ENCODE results near the gene FXYD5.
"Not testable (repeated sequence)": the region's sequence is repeated elsewhere in the genome, so short reads cannot be mapped to it uniquely, and the experiment has no call there.

Gene FXYD5

DNA sequence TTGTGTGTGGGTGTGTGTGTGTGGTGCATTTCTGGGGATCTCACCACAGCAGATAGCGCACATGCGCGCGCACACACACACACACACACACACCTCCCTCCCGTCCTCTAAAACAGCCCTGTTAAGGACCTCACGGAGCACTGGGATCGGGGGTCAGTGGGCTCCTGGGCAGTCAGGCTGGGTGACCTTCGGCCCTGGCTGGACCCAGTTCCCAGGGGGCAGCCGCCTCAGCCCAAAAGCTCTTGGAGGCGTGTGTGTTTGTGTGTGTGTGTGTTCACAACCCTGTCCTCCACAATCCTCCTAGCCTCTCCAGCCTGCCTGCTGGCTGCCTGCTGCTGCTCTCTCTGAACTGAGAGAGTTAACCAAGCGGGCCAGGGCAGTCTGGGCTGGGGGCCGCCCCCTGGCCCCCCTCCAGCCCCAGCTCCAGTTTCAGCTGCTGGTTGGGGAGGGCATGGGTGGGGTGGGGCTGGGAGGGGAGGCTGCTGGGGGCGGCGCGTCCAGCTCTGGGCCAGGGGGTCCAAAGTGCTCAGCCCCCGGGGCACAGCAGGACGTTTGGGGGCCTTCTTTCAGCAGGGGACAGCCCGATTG lies 16.1 kb upstream of the FXYD5 start, which contains the start of gene FXYD1:
TSS of gene FXYD1 (plus strand) at position 520 of the 588 bp plus-strand sequence. CDS start 1,256 bp downstream, outside the sequence.
- DNase-seq (ENCODE audit: low spot score), result no peak

DNA sequence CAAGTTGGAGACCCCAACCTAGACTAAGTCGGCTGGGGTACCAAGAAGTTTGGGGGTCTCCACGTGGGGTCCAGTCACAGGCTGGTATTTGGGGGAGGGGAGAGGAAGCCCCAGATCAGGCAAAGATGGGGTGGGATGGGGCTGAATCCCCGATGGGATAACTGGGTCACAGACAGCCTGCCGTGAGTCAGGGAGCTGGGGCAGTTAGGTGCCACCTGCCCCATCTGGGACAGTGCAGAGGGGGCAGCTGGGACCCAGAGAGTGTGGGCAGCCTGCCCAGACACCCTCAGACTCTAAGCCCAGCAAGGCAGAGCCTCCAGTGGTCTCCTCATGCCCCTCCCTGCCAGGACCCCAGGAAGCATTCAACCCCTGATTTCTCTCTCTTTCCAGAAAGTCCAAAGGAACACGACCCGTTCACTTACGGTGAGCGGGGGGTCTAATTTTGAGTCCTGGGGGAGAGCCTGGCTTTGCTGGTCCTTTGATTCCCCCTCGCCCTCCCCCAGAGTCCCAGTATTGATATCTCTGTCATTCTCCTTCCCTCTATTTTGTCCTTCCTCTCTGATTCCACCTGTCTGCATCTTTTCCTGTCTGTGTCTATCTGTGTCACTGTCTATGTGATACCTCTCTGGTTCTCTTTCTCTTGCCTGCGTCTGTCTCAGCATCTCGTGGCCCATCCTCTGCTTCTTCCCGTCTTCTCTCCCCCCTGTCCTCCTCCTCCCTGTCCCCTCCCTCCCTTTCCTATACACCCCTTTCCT lies 14.2 kb upstream of the FXYD5 start:
- DNase-seq (ENCODE audit: low spot score), result no peak

DNA sequence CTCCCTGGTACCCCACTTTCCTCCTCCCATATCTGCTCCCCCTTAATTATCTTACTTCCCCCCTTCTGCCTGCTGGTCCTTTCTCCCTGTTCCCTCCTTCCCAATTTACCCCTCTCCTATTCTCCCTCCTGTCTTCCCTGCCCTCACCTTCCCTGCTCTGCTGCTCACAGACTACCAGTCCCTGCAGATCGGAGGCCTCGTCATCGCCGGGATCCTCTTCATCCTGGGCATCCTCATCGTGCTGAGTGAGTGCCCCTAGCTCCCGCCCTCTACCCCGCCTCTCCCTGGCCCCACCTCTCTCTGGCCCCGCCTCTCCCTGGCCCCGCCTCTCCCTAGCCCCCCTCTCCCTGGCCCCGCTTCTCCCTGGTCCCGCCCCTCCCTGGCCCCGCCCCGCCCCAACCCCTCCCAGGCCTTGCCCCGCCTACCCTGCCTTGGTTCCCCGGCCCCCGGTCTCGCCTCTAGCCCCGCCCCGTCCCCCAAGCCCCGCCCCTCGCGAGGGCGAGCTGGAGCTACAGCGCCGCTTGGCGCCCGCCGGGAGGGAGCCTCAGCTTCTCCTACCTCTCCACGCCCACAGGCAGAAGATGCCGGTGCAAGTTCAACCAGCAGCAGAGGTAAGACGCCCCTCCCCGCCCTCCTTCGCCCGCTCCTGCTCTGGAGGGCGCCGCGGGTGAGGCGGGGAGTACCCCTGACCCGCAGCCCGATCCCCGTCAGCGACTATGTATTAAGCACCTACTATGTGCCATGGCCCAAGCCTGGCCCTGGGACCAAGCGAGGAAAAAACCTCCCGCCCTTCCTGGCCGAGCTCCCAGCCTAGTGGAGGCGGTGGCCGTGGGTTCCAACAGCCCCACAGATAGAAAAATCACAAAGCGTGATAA lies 13.3 kb upstream of the FXYD5 start:
- DNase-seq (ENCODE audit: low spot score), result peak; percentile 79

DNA sequence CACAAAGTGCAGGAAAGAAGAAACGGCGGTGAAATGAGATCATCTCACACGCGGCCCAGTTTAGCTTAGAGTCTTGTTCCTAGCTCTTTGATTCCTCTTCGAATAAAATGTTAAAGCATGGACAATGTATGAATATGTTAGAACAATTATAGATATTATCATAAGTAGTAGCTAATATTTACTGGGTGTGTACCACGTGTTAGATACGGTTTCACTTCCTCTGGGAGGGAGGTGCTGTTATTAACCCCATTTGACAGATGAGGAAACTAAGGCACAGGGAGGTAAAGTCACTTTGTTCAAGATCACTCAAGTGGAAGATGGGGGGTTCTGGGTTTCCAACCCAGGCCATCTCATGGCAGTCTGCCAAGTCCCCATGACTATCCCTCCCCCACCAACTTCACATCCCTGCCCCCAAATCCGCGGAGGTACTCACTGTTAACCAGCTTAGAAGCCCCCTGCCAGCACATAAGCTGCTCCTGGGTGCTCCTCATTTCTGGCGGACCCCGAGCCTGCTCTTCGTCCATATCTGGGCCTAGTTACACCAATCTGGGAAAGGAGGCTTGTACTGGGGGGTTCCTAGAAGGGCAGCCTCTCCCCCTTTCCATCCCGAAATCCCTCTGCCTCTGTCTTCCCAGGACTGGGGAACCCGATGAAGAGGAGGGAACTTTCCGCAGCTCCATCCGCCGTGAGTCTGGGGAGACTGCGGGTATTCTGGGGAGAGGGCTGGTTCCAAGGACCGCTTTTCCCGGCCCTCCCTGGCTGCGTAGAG lies 12.5 kb upstream of the FXYD5 start:
- no peak for DNase-seq (ENCODE audit: low spot score)

DNA sequence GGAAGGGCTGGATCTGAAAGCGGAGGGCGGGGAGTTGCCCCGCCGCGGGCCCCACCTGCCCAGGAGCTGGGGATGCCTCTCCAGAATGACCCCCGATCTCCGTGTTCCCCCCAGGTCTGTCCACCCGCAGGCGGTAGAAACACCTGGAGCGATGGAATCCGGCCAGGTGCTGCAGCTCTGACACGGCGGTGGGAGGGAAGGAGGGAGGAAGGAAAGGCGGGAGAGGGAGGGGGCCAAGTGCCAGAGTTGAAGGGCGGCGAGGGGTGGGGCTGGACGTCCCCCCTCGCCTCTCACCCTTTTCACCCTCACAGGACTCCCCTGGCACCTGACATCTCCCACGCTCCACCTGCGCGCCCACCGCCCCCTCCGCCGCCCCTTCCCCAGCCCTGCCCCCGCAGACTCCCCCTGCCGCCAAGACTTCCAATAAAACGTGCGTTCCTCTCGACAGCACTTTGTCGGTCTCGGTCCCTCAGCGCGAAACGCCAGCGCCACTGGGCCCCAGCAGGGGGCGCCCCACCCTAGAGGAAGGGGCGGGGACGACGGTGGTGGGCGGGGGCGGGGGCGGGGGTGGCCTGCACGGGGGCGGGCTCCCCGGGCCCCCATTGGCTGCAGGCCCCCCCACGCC lies 11.8 kb upstream of the FXYD5 start:
- no peak for DNase-seq (ENCODE audit: low spot score)

DNA sequence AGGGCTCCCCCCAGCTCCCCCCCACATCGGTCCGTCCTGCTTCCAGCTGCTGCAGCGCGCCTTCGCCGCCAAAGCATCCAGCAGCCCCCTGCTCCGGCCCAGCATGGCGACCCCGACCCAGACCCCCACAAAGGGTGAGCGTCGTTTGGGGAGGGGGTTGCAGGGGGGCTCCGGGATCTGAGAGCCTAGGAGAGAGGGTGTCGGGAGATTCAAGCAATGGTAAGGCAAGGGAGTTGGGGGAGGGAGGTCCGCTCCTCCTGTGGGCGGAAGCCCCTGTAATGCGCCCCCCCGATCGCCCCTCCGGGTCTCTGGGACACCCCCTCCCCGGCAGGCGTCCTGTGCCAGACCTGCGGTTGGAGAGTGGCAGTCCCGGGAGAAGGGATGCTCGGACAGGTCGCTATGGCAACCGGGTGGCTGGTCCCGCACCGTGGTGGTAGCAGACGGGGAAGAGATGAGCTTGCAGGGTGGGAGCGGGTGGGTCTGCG lies 11.3 kb upstream of the FXYD5 start, which contains the start of gene FXYD7:
TSS of gene FXYD7 (plus strand) at position 25 of the 485 bp plus-strand sequence. CDS start at position 104, 79 bp downstream.
- DNase-seq (ENCODE audit: low spot score), result peak; percentile 50

DNA sequence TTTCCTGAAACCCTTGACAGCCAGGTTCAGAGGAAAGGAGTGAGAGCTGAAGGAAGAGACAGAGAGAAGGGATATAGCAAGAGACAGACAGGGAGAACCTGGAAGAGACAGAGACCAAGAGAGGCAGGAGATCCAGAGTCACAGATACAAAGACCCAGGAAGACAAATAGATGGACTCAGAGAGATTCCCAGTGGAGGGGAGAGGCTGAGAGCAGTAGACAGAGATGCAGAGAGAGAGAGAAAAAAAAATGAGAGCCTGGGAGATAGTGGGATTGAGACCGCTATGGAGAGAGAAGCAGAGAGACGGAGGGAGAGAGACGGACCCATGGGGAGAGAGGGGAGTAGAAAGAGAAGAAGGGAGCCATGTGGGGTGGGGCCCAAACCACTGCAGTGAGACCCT lies 10.7 kb upstream of the FXYD5 start:
- no peak for DNase-seq (ENCODE audit: low spot score)

DNA sequence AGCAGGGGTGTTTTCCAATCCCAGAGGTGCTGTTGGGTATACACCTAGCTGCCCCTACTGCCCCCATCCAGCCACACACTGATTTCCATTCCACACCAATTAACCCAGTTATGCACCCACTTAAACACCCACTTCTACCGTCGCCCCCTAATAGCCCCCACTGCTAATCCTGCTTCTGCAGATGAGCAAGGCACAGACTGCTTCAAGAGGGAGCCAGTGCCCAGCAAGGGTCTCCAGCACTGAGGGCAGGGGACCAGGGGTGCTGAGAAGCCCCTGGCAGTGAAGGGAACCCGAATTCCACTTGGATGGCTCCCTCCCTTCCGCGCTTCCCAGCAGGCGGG lies 10.3 kb upstream of the FXYD5 start:
- DNase-seq (ENCODE audit: low spot score), result no peak

DNA sequence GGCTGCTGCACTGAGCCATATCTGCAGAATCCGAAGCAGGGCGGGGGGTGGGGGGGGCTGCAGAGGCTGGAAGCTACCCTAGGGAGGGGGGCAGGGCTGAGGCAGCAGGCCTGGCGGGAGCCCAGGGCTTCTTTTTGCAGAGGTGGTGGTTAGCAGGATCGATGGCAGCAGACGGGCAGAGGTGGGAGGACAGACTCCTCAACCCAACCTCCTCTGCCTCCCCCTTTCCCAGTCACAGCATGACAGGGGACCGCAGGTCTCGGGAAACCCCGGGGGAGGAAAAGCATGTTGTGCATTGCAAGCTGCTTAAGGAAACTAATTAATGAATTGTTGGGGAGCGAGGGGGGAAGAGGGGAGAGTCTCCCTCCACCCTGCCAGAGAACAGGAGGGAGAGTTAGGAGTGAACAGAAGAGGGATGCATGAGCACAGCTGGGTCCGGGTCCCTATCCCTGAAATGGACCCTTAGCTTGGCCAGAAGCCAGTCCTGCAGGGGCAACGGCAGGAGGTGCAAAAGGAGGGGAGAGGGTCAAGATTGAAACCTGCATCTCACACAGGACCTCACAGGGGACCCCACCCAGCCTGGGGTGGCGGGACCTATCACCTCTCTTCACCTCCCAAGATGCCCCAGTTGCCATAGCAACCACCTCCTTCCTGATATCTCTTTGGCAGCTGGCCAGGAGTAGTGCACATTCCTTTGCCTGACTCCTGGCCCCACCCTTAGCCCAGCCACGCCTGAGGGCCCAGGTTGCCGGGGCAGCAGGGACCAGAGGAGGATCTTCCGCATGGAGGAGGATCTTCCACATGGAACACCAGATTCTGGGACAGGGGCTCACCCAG lies 9.7 kb upstream of the FXYD5 start:
- no peak for DNase-seq (ENCODE audit: low spot score)

DNA sequence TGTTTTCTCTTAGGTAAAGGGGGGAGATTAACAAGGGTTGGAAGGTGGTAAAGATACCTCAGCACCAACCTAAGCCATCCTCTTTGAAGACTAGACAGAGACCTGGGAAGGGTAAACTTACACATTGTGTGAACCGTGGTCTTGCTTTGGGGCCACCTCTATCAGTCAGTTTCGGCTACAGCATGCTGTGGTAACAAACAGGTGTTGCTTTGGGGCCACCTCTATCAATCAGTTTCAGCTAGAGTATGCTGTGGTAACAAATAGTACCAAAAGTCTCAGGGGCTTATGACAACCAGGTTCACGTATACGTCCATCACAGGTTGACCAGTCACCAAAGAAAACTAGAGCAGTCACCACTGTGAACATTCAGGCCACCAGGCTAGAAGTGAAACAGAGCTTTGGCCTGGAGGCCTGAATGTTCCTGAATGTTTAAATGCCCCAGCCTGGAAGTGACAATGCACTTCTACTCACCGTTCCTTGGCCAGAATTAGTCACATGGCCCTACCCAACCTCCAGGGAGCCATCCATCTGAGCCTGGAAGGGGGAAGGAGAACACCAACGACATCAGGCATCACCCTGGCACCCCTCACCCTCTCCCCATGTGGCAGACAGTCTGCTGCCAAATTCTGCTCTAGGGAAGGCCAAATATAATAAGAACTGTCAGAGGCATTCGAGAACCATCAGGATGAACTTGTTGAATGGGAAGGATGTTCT lies 7.6 kb upstream of the FXYD5 start:
- DNase-seq (ENCODE audit: low spot score), result no peak

DNA sequence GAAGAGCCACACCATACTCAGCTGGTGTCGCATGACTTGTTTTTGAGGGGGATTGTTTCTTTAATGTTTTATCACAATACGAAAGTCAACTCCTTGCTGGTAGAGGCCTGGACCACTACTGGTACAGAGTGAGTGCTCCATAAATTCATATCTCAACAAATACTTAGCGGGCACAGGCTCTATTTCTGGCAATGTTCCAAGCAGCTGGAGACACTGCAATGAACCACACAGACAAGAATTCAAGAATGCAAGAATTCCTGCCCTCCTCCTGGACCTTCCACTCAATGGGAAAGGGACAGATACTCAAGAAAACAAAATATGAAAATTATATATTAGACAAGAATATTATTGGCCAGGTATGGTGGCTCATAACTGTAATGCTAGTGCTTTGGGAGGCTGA lies 5.1 kb upstream of the FXYD5 start:
- DNase-seq (ENCODE audit: low spot score), result no peak

DNA sequence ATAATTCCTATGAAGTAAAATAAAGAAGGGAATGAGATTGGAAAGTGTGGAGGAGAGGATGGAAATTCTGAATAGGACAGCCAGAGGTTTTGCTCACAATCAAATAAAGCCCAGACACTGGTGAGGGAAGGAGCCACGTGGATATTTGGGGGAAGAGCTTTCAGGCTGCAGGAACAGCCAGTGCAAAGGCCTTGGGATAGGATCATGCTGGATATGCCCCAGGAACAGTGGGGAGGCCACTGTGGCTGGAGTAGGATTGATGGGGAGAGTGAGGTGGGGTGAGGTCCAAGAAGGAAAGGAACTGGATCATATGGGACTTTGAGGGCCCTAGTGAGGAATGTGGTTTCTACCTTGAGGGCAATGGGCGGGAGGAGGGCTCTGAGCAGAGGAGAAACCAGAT lies 4.1 kb upstream of the FXYD5 start:
- no peak for DNase-seq (ENCODE audit: low spot score)

DNA sequence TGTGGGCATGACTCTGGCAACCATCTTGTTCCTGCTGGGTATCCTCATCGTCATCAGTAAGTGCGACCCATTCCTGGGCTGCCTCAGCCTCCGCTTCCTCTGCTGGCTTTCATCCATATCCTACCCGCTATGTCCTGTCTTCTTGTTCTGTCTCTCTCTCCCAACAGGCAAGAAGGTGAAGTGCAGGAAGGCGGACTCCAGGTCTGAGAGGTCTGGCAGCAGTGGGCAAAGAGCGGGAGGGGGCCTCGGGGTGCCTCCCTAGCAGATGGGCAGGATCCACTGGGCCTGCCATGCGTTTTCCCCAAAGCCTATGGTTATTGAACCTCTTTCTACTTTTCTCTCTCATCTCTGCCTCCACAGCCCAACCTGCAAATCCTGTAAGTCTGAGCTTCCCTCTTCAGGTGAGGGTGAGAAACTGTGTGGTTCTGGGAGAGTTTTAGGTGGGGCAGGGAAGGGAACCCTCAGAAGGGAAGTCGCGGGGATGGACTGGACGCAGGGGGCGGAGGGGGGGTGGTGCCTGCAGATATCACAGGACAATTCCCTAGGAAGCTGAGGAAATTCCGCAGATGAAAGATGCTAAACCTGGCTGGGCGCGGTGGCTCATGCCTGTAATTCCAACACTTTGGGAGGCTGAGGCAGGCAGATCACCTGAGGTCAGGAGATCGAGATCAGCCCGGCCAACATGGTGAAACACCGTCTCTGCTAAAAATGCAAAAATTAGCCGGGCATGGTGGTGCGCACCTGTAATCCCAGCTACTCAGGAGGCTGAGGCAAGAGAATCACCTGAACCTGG lies 3.1 kb upstream of the FXYD5 start:
- no peak for DNase-seq (ENCODE audit: low spot score)

DNA sequence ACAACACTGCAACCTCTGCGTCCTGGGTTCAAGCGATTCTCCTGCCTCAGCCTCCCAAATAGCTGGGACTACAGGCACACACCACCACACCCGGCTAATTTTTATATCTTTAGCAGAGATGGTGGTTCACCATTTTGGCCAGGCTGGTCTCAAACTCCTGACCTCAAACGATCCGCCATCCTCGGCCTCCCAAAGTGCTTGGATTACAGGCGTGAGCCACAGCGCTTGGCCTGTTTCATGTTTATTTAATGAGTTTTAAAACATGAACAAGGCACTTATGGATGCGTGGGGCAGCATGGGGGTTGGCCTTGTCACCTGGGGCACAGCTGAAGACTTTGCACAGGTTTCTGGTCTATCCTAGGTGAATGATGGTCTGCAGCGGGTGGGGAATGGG lies 1.4 kb upstream of the FXYD5 start:
- not testable (repeated sequence) for DNase-seq (ENCODE audit: low spot score)

DNA sequence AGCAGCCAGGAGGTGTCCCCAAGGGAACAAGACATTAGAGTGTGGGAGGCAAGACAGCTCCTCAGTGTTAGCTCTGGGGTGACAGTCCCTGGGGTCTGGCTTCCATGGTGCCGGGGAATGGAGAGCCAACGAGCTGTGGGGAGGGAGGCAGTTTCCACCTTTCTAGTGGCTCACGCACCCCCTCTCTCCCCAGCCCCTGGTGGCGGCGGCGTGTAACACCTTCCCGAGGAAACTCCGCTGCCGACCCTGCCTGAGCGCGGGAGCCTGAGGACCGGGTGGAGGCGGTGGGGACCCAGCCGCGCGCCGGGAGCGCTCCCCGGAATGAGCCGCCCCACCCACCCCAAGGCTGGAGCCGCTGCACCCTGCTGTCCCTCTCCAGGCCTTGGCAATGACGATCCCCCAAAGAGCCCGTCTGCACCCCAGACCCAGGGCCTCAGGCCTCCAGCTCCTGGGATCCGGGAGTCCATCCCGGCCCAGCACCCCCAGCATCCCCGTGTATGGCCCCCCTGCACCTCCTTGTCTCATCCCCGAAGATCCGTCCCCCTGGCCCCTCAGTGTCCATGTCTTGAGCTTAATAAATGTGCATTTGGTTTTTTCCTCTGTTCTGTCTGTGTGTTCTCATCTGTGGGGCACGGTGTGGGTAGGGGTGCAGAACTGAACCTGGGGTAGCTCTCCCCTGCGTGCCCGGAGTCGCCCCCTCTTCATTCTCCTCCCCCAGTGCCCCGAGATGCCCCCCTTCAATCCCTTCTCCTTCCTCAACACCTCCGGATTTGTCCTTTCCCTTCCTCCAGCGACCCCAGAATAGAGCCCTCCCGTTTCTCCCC lies 622 bp upstream of the FXYD5 start:
- DNase-seq (ENCODE audit: low spot score), result no peak

DNA sequence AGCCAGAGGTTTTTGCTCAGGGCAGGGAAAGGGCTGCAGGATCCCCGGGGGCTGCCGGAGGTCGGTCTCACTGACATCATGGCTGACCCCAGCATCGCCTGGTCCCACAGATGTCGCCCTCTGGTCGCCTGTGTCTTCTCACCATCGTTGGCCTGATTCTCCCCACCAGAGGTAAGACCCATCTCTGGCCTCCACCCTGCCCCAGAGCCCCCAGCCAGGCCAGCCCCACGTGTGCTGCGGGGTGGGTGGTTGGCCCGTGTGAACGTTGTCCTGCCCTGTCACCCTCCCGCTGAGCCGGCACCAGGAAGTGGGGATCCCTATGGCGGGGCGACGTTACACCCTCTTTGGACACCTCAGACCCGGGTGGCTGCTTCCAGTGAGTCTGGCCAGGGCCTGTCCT lies 906 bp downstream of the FXYD5 start:
- no peak for DNase-seq (ENCODE audit: low spot score)

DNA sequence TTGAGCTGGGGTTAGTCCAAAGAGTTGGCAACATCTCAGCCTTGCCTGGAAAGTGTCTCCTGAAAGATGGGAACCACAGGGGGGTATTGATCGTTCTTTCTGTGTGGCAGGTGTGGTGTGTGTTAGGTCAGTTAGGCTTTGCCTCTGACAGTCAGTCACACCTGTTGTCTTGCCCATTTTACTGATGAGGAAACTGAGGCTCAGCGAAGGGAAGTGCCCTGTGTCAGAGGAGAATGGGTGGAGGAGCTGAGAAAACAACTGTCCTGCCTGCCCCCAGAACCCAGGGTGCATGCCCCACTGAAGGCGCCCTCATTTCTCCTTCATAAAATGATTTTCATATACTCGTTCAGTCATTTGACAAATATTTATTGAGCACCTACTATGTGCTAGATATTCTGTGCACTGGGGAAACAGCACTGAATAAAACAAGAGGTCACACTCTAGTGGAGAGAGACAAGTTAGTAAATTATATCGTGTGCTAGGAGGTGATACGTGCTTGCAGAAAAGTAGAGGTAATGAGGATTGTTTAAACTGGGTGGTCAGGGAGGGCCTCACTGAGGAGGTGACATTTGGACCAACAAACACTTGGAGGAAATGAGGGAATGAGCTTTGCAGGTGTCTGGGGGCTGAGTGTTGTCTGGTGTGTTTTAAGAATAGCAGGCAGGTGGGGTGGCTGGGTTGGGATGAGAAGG lies 1.6 kb downstream of the FXYD5 start:
- no peak for DNase-seq (ENCODE audit: low spot score)

DNA sequence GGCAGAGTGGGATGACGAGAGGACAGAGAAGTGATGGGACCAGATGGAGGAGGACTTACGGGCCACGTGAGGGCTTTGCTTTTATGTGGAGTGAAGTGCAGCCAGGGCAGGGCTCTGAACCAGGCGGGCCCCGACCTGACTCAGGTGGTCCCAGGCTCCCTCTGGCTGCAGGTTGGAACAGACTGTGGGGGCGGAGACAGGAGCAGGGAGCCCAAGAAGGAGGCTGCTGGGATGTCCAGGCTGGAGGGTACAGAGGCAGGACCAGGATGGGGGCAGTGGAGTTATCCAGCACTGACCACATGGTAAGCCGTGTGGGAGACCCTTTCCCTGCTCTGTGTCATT lies 2.1 kb downstream of the FXYD5 start:
- DNase-seq (ENCODE audit: low spot score), result no peak

All from cerebellar cortex (tissue), 1 donor.